NCI-H82 treated with DMSO at 0.1 percent for 48 hours (cell line): ENCODE measurements around the gene HACE1.
"Not testable (repeated sequence)": the region's sequence is repeated elsewhere in the genome, so short reads cannot be mapped to it uniquely, and the experiment has no call there.

Experiments
- DNase-seq: peaks from one replicate; lab custom pipeline; 2025; ENCODE audit not compliant: unreplicated experiment; lab: John Stamatoyannopoulos, UW

The HACE1 gene

DNA sequence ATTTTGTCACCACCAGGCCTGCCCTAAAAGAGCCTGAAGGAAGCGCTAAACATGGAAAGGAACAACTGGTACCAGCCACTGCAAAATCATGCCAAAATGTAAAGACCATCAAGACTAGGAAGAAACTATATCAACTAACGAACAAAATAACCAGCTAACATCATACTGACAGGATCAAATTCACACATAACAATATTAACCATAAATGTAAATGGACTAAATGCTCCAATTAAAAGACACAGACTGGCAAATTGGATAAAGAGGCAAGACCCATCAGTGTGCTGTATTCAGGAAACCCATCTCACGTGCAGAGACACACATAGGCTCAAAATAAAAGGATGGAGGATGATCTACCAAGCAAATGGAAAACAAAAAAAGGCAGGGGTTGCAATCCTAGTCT is 120.6 kb downstream of the HACE1 start:
- not testable (repeated sequence) for DNase-seq

GRCh38 chr6:104737567-104737966 is 122.2 kb downstream of the HACE1 start:
- DNase-seq = not testable (repeated sequence)

DNA sequence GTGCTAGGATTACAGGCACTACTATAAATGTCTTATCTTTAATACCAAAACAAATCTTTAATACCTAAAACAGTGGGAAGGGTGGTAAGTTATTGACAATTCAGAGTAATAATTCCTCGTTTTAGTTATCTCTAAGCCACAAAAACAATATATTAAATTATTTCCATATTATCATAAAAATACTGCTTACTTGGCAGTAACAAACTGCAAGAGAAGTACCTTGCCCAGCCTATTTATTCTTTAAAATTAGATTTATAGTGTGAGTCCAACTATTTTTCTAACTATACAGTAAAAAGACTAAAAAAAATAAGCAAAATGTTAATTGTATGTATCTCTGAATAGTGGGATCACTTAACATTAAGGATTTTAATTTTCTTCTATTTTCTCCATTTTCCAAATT is 123.2 kb downstream of the HACE1 start:
- DNase-seq = no peak

DNA sequence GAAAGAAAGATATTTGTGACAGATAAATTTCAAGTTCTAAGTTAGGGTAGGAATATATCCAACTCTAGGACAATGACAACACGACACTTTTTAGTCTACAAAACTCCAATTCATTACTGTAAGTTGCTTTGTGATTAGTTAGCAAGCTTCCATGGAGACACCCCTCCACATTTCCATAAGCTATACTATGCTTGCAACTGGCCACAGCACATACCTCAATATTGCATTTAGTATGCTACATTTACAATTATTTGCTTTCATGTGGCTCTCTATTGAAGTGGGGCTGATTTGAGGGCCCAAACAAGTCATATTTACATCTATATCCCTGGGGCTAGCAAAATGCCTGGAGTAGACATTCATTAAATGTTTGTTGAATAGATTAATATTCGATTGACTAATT is 129.3 kb downstream of the HACE1 start:
- DNase-seq = no peak

- DNase-seq = no peak
Observed at GRCh38 chr6:104729433-104729832, 130.3 kb downstream of the HACE1 start.

- no peak for DNase-seq
Observed at GRCh38 chr6:104728448-104728847, 131.3 kb downstream of the HACE1 start.

DNA sequence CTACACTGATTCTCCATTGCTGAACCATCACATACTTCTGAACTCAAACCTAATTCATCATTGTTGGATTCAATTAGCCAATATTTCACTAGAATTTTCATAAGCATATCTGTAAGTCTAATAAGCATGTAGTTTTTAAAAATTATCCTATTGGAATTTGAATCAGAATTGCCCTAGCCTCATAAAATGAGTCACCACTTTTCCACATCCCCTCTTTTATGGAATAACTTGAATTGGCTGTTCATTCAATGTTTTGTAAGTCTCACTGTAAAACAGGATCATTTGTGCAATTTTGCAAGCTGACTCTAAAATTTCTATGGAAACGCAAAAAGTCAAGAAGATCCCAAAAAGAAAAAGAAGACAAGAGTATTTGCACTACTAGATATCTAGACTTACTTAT is 141.0 kb downstream of the HACE1 start:
- DNase-seq = no peak

- no peak for DNase-seq
Observed at GRCh38 chr6:104716858-104717257, 142.9 kb downstream of the HACE1 start.

DNA sequence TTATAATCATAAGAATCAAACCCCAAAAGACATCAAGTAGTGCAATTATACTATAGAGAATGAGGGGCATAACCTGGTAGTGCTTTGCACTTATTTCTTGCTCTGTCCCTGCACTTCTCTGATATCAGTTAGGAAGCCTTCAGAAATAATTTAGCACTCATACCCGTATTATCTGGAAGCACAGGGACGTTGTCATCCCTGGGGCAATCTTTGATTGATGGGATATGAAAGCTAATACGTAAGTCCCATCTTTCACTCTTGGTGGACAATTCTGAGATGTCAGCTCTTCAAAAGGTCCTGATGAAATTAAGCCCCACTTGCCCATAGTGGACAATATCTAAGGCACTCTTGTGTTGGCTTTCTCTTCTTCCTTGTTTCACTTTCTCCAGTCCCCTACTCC is 144.9 kb downstream of the HACE1 start:
- no peak for DNase-seq

- DNase-seq = no peak
Observed at GRCh38 chr6:104713982-104714381, 145.7 kb downstream of the HACE1 start.

- DNase-seq = peak; percentile 33
Observed at GRCh38 chr6:104711371-104711770, 148.3 kb downstream of the HACE1 start.

GRCh38 chr6:104710543-104711335 is 149.0 kb downstream of the HACE1 start:
- DNase-seq = no peak

DNA sequence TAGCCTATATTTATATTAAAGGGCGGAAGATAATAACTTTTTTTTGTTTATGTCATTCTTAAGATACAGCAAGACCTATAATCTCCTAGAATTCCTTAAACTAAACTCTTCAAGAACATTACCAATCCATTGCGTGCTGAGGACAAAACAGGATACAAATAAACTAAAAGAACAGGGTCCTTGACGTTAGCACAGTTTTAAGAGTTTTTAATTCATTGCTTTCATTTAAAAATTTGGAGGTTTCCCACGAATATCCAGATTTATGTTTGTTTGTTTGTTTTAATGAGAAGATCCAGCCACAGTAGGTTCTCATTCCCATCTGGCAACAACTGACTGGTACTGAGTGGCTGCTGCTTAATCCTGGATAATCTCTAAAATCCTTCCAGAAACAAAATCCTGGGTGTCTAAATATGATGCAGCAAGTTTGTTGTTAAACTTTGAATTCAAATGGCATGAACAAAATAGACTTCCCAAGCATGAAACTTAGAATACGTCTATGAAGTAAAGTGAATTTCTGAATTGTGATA is 153.7 kb downstream of the HACE1 start:
- DNase-seq = peak; percentile 84

DNA sequence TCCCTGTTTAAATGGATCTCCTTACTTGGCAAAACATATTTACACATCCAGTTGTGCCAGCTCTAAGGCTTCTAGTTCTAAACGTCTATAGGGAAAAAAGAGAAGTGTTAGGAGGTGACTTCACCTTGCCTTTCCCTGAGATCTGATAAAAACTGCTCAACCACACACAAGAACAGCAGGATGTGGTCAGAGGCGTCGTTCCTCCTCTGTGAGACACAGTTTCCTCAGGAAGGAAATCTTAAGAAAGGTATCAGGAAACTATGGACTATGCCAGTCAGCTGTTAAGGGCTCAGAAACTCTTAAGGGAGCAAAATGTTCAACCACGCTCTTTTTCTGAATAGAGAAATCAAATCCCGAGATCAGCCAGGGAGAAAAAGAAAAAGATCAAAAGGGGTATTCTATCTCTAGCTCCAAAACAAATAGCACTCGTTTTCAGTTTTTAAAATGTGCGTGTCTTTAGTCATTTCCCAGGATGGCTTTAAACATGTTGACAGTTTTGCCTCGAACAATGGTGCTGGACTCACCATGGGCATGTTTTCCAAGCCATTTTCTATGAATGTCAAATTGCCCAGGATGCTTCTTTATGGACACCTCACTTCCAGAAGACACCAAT is 154.5 kb downstream of the HACE1 start:
- DNase-seq = no peak

DNA sequence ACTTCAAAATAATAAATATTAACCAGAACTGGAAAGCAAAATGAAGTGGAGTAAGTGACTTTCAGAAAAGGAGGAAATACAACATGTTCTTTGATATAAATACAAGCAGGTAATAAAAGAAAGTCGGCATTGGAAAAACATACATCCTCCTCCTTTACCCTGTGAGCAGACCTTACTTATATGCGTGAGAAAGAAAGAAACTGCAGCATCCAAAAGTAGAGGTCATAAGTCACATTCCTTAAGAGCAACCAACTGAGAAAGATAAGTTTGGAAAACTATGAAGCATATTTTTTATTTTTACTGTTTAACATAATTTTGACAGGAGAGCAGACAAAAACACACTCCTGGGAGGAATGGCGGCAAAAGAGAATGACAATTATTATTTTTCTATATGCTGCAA is 155.5 kb downstream of the HACE1 start:
- DNase-seq = no peak

DNA sequence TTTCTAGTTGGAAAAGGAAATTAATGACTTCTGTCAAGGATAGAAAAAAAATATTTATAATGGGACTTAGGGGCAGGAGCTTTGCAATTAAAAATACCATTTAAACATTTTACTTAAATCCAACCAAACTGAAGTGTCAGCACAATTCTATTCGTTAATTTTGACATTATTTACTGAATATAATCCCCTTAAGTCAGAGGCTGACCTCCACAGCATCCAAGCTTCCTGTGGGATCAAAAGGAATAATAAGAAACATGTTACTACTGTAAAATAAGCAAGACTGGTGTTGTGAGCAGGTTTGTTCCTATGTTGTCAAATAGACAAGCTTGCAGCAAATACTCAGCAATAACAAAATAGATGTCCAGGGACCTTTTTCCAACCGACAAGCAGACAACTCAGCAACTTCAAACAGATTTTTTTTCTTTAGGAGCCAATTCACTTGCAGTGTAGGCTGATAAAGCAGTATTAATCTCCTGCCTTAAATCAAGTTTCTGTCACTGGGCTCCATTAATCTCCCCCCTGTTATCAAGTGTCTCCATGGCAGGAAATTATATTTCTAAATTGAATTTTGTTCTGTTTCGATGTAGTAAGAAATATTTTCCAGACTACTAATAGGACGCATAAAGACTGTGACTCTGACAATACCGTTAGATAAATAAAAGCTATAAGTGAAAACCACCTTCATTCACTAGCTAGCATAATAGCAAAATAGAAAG is 157.4 kb downstream of the HACE1 start:
- DNase-seq = peak; percentile 73

GRCh38 chr6:104700371-104701185 is 159.1 kb downstream of the HACE1 start:
- DNase-seq = no peak

- no peak for DNase-seq
Observed at GRCh38 chr6:104699593-104700329, 160.0 kb downstream of the HACE1 start.

GRCh38 chr6:104698979-104699378 is 160.7 kb downstream of the HACE1 start:
- DNase-seq = no peak

- no peak for DNase-seq
Observed at GRCh38 chr6:104692008-104692407, 167.7 kb downstream of the HACE1 start.
